SK-N-MC (cell line): ENCODE results near the gene SMCHD1.
A peak's percentile ranks its signal among the peaks of the same experiment; 100 is the strongest.
"Not testable (repeated sequence)": the region's sequence is repeated elsewhere in the genome, so short reads cannot be mapped to it uniquely, and the experiment has no call there.

Source experiments
- DNase-seq: peaks from one replicate; pipeline ENCODE4 v3.0.0-alpha.2; 2011; ENCODE audit warnings: low read depth, low spot score
- H3K27ac ChIP-seq: fragments of 200-600 bp; sonication (generic); 2 replicates; pipeline ENCODE4 v1.5.1; 2016; ENCODE audit warnings: mixed run types
- H3K36me3 ChIP-seq: fragments of 200-600 bp; sonication (generic); 2 replicates; pipeline ENCODE4 v1.6.1; 2017; ENCODE audit warnings: antibody characterized with exemption, low read length, mixed read lengths; ENCODE audit not compliant: insufficient read depth
- H3K4me3 ChIP-seq: fragments of 200-600 bp; sonication (generic); 2 replicates; pipeline ENCODE4 v1.5.1; 2016
- H3K9ac ChIP-seq: fragments of 200-600 bp; sonication (generic); 2 replicates; pipeline ENCODE4 v1.8.0; 2017; ENCODE audit warnings: mixed run types, mixed read lengths; ENCODE audit not compliant: insufficient read length
- H3K9me3 ChIP-seq: fragments of 200-600 bp; sonication (generic); 2 replicates; pipeline ENCODE4 v1.6.1; 2017; ENCODE audit warnings: low read depth, mild to moderate bottlenecking, antibody characterized with exemption, low read length, moderate library complexity, mixed read lengths
- EZH2 ChIP-seq: fragments of 200-600 bp; sonication (generic); IDR thresholded peaks from one replicate; pipeline ENCODE4 v1.6.1; 2017; ENCODE audit warnings: antibody characterized with exemption
- FOXP2 ChIP-seq: optimal IDR thresholded peaks from 2 replicates; pipeline ENCODE3; 2011; ENCODE audit warnings: mild to moderate bottlenecking, moderate library complexity; ENCODE audit not compliant: insufficient read depth; ENCODE audit errors: extremely low read length, control extremely low read depth
- POLR2AphosphoS5 ChIP-seq: IDR thresholded peaks from 2 replicates; pipeline ENCODE4 v1.6.1; 2012; ENCODE audit warnings: mild to moderate bottlenecking, low read depth, low read length, borderline replicate concordance

Gene SMCHD1

GRCh38 chr18:2840521-2840920, 185.0 kb downstream of the SMCHD1 start:
- Histone ChIP-seq H3K36me3 (no peaks in the 10 kb centered on the region), H3K4me3 (no peak overlapping the region), H3K9me3 (no peaks in the 10 kb centered on the region), H3K27ac (no peak overlapping the region), H3K9ac (no peak overlapping the region)
- TF ChIP-seq POLR2AphosphoS5 (no peak), FOXP2 (no peak), EZH2 (no peak)
- no peak for DNase-seq

GRCh38 chr18:2843146-2843545, 187.6 kb downstream of the SMCHD1 start:
- TF ChIP-seq POLR2AphosphoS5 (no peak), FOXP2 (no peak)
- Histone ChIP-seq H3K36me3 (no peaks in the 10 kb centered on the region), H3K27ac (no peak overlapping the region), H3K9ac (no peak overlapping the region), H3K4me3 (no peak overlapping the region), H3K9me3 (no peaks in the 10 kb centered on the region)
- DNase-seq = no peak

- Histone ChIP-seq H3K9me3 (no peaks in the 10 kb centered on the region), H3K36me3 (no peaks in the 10 kb centered on the region), H3K4me3 (no peak overlapping the region), H3K27ac (no peak overlapping the region), H3K9ac (no peak overlapping the region)
- DNase-seq = no peak
- TF ChIP-seq EZH2 = no peak
- TF ChIP-seq FOXP2 = no peak
- TF ChIP-seq POLR2AphosphoS5 = no peak
Measured at GRCh38 chr18:2845172-2845571, 189.6 kb downstream of the SMCHD1 start.

GRCh38 chr18:2846636-2847316, 191.2 kb downstream of the SMCHD1 start, which contains the start of gene EMILIN2:
Gene EMILIN2 (plus strand): TSS chr18:2847006. CDS start chr18:2847189, 183 bp downstream.
- Histone ChIP-seq H3K9ac (peak within 1 kb of the TSS; percentile 51), H3K9me3 (no peaks in the 10 kb centered on the region), H3K4me3 (peak within 1 kb of the TSS; percentile 88), H3K36me3 (no peaks in the 10 kb centered on the region), H3K27ac (no peak within 1 kb of the TSS)
- TF ChIP-seq FOXP2 (no peak), EZH2 (no peak), POLR2AphosphoS5 (no peak)
- DNase-seq = no peak

GRCh38 chr18:2847317-2848246, 192.1 kb downstream of the SMCHD1 start:
- Histone ChIP-seq H3K36me3 (no peaks in the 10 kb centered on the region), H3K27ac (no peak overlapping the region), H3K9ac (peak overlapping the region; percentile 51), H3K9me3 (no peaks in the 10 kb centered on the region), H3K4me3 (peak overlapping the region; percentile 88)
- no peak for DNase-seq
- no peak for TF ChIP-seq EZH2
- no peak for TF ChIP-seq FOXP2
- no peak for TF ChIP-seq POLR2AphosphoS5

- peak overlapping the region; percentile 88 for H3K4me3 ChIP-seq
- no peaks in the 10 kb centered on the region for H3K36me3 ChIP-seq
- no peak for DNase-seq
- H3K9me3 ChIP-seq = no peaks in the 10 kb centered on the region
- H3K27ac ChIP-seq = no peak overlapping the region
- H3K9ac ChIP-seq = no peak overlapping the region
- TF ChIP-seq EZH2 = no peak
- no peak for TF ChIP-seq FOXP2
- no peak for TF ChIP-seq POLR2AphosphoS5
Measured at GRCh38 chr18:2848247-2849246, 193.0 kb downstream of the SMCHD1 start.

GRCh38 chr18:2850816-2851215, 195.3 kb downstream of the SMCHD1 start:
- no peak overlapping the region for H3K27ac ChIP-seq
- no peaks in the 10 kb centered on the region for H3K36me3 ChIP-seq
- no peak for DNase-seq
- no peak overlapping the region for H3K4me3 ChIP-seq
- no peaks in the 10 kb centered on the region for H3K9me3 ChIP-seq
- H3K9ac ChIP-seq = no peak overlapping the region
- TF ChIP-seq EZH2 = no peak
- no peak for TF ChIP-seq POLR2AphosphoS5
- TF ChIP-seq FOXP2 = no peak

- no peak for TF ChIP-seq EZH2
- no peak for TF ChIP-seq POLR2AphosphoS5
- no peak for TF ChIP-seq FOXP2
- no peak overlapping the region for H3K27ac ChIP-seq
- no peaks in the 10 kb centered on the region for H3K36me3 ChIP-seq
- no peaks in the 10 kb centered on the region for H3K9me3 ChIP-seq
- no peak overlapping the region for H3K9ac ChIP-seq
- H3K4me3 ChIP-seq = no peak overlapping the region
- no peak for DNase-seq
Measured at GRCh38 chr18:2851771-2852170, 196.2 kb downstream of the SMCHD1 start.

GRCh38 chr18:2852460-2852859, 196.9 kb downstream of the SMCHD1 start:
- not testable (repeated sequence) for H3K4me3 ChIP-seq, H3K27ac ChIP-seq, H3K36me3 ChIP-seq, H3K9me3 ChIP-seq, DNase-seq, H3K9ac ChIP-seq
